NOMO-1 (cell line): ENCODE measurements around the gene CHI3L1.

Experiments used
- DNase-seq, 2 experiments: peaks; one replicate each; lab custom pipeline; 2025; ENCODE audit not compliant: unreplicated experiment in 2 of 2; lab: John Stamatoyannopoulos, UW

Gene CHI3L1

GRCh38 chr1:203207751-203208150 lies 21.2 kb upstream of the CHI3L1 start:
- no peak for DNase-seq

GRCh38 chr1:203206129-203206687 lies 19.7 kb upstream of the CHI3L1 start:
- DNase-seq: no peak

- DNase-seq: no peak
These were observed 18.3 kb upstream of the CHI3L1 start for GRCh38 chr1:203204756-203205155.

- DNase-seq: peak; percentile 34 to 85
These were observed 16.1 kb upstream of the CHI3L1 start for GRCh38 chr1:203202431-203203245.

GRCh38 chr1:203201516-203202205 lies 15.2 kb upstream of the CHI3L1 start:
- no peak for DNase-seq

- DNase-seq: peak in 1 of 2 experiments; percentile 38
These were observed 14.4 kb upstream of the CHI3L1 start for GRCh38 chr1:203200916-203201315.

GRCh38 chr1:203199816-203200571 lies 13.5 kb upstream of the CHI3L1 start:
- DNase-seq: peak; percentile 60 to 68

GRCh38 chr1:203199481-203199815 lies 12.9 kb upstream of the CHI3L1 start:
- no peak for DNase-seq

- DNase-seq: no peak
These were observed 12.5 kb upstream of the CHI3L1 start for GRCh38 chr1:203199002-203199401.

GRCh38 chr1:203197625-203198024 lies 11.1 kb upstream of the CHI3L1 start:
- no peak for DNase-seq

GRCh38 chr1:203196371-203196770 lies 9.9 kb upstream of the CHI3L1 start:
- no peak for DNase-seq

GRCh38 chr1:203190949-203191348 lies 4.4 kb upstream of the CHI3L1 start:
- DNase-seq: no peak

GRCh38 chr1:203189951-203190352 lies 3.4 kb upstream of the CHI3L1 start:
- DNase-seq: peak; percentile 73 to 84

GRCh38 chr1:203188686-203189232 lies 2.3 kb upstream of the CHI3L1 start:
- no peak for DNase-seq

GRCh38 chr1:203187689-203188264 lies 1.3 kb upstream of the CHI3L1 start:
- DNase-seq: no peak

GRCh38 chr1:203187304-203187685 lies 791 bp upstream of the CHI3L1 start:
- no peak for DNase-seq

GRCh38 chr1:203186091-203186445 lies 436 bp downstream of the CHI3L1 start:
- DNase-seq: no peak

- no peak for DNase-seq
These were observed 919 bp downstream of the CHI3L1 start for GRCh38 chr1:203185585-203185984.

- DNase-seq: no peak
These were observed 1.4 kb downstream of the CHI3L1 start for GRCh38 chr1:203185061-203185461.

GRCh38 chr1:203184467-203184866 lies 2.0 kb downstream of the CHI3L1 start:
- DNase-seq: no peak

GRCh38 chr1:203183828-203184227 lies 2.7 kb downstream of the CHI3L1 start:
- DNase-seq: no peak
